Mesendoderm (in vitro differentiated cells): ENCODE data around the gene ARHGAP10.

Experiments
- DNase-seq: peaks from one replicate; pipeline ENCODE4 v3.0.0; 2013
- H2AK5ac ChIP-seq: 2 replicates; pipeline ENCODE4 v1.6.1; 2013; ENCODE audit warnings: low read length, inconsistent platforms
- H2BK120ac ChIP-seq: 2 replicates; pipeline ENCODE4 v1.6.1; 2013; ENCODE audit warnings: low read depth, mild to moderate bottlenecking, low read length, moderate library complexity, mixed read lengths
- H2BK15ac ChIP-seq: replicated peaks from 2 replicates; pipeline ENCODE4 v1.6.1; 2013; ENCODE audit warnings: low read depth, mild to moderate bottlenecking, moderate library complexity
- H2BK5ac ChIP-seq: 2 replicates; pipeline ENCODE4 v1.6.1; 2013; ENCODE audit warnings: low read length, inconsistent platforms
- H3K18ac ChIP-seq: 2 replicates; pipeline ENCODE4 v1.6.1; 2013; ENCODE audit warnings: mild to moderate bottlenecking, low read length, mixed read lengths
- H3K23ac ChIP-seq: one replicate; pipeline ENCODE4 v1.6.1; 2013; ENCODE audit warnings: low read length
- H3K27ac ChIP-seq: 2 replicates; pipeline ENCODE4 v1.5.1; 2013; ENCODE audit warnings: low read depth, mild to moderate bottlenecking, inconsistent platforms, low read length, moderate library complexity
- H3K27me3 ChIP-seq: 2 replicates; pipeline ENCODE4 v1.6.1; 2013; ENCODE audit warnings: low read length, control low read depth, mild to moderate bottlenecking, inconsistent platforms; ENCODE audit not compliant: insufficient read depth, poor library complexity
- H3K36me3 ChIP-seq: 2 replicates; pipeline ENCODE4 v1.6.1; 2013; ENCODE audit warnings: low read length, inconsistent platforms; ENCODE audit not compliant: control insufficient read depth, insufficient read depth
- H3K4ac ChIP-seq: one replicate; pipeline ENCODE4 v1.6.1; 2013; ENCODE audit warnings: low read depth, mild to moderate bottlenecking, low read length, moderate library complexity
- H3K4me1 ChIP-seq: 2 replicates; pipeline ENCODE4 v1.6.1; 2013; ENCODE audit warnings: low read depth, low read length, inconsistent platforms; ENCODE audit not compliant: control insufficient read depth
- H3K4me2 ChIP-seq: 2 replicates; pipeline ENCODE4 v1.6.1; 2013; ENCODE audit warnings: low read length
- H3K4me3 ChIP-seq: 2 replicates; pipeline ENCODE4 v1.5.1; 2013; ENCODE audit warnings: mild to moderate bottlenecking, low read length
- H3K56ac ChIP-seq: one replicate; pipeline ENCODE4 v1.6.1; 2013; ENCODE audit warnings: low read length
- H3K79me1 ChIP-seq: 2 replicates; pipeline ENCODE4 v1.6.1; 2013; ENCODE audit warnings: low read length, inconsistent platforms
- H3K79me2 ChIP-seq: 2 replicates; pipeline ENCODE4 v1.6.1; 2013; ENCODE audit warnings: mild to moderate bottlenecking, low read length; ENCODE audit not compliant: control insufficient read depth, insufficient read depth
- H3K9ac ChIP-seq: 2 replicates; pipeline ENCODE4 v1.6.1; 2013; ENCODE audit warnings: low read length, inconsistent platforms
- H4K5ac ChIP-seq: one replicate; pipeline ENCODE4 v1.6.1; 2013; ENCODE audit warnings: low read length
- H4K8ac ChIP-seq: one replicate; pipeline ENCODE4 v1.6.1; 2013; ENCODE audit warnings: low read depth, mild to moderate bottlenecking, control low read depth, low read length, moderate library complexity
- WGBS: extraction: QIAGEN DNeasy Blood & Tissue Kit; methylation state at CpG from one replicate; pipeline ENCODE4 v1.1.7; 2013; ENCODE audit warnings: low lambda C conversion rate, missing lambda C conversion rate; ENCODE audit not compliant: insufficient coverage; ENCODE audit errors: extremely low coverage; 5-methylcytosine and 5-hydroxymethylcytosine counted together

Gene ARHGAP10

GRCh38 chr4:148023512-148024181 lies 291.8 kb downstream of the ARHGAP10 start:
- Histone ChIP-seq H3K9ac (no peak overlapping the region), H3K4me1 (peaks cover 2% of the 10 kb centered on the region), H3K4ac (no peak overlapping the region), H3K79me2 (no peaks in the 10 kb centered on the region), H3K27me3 (no peaks in the 10 kb centered on the region), H4K8ac (no peak overlapping the region), H2BK5ac (no peak overlapping the region), H2AK5ac (no peak overlapping the region), H3K23ac (no peak overlapping the region), H4K5ac (no peak overlapping the region), H3K27ac (no peak overlapping the region), H3K79me1 (no peaks in the 10 kb centered on the region), H3K4me2 (no peak overlapping the region), H3K56ac (no peak overlapping the region), H2BK15ac (no peak overlapping the region), H3K36me3 (no peaks in the 10 kb centered on the region), H3K4me3 (no peak overlapping the region), H2BK120ac (no peak overlapping the region), H3K18ac (no peak overlapping the region)
- WGBS, result no CpG with 5 or more reads among the region's 9 CpGs
- DNase-seq, result no peak

- Histone ChIP-seq H3K4ac (no peak overlapping the region), H3K79me1 (no peaks in the 10 kb centered on the region), H2BK120ac (no peak overlapping the region), H3K9ac (no peak overlapping the region), H2BK15ac (no peak overlapping the region), H3K27me3 (no peaks in the 10 kb centered on the region), H3K18ac (no peak overlapping the region), H4K5ac (no peak overlapping the region), H3K27ac (no peak overlapping the region), H4K8ac (no peak overlapping the region), H3K23ac (no peak overlapping the region), H3K79me2 (no peaks in the 10 kb centered on the region), H3K56ac (no peak overlapping the region), H3K4me2 (no peak overlapping the region), H3K4me3 (no peak overlapping the region), H3K4me1 (peaks cover 2% of the 10 kb centered on the region), H3K36me3 (no peaks in the 10 kb centered on the region), H2BK5ac (no peak overlapping the region), H2AK5ac (no peak overlapping the region)
- DNase-seq, result peak; percentile 31
- WGBS, result no CpG with 5 or more reads among the region's 4 CpGs
These were observed 294.1 kb downstream of the ARHGAP10 start for GRCh38 chr4:148025981-148026380.

GRCh38 chr4:148027201-148027600 lies 295.3 kb downstream of the ARHGAP10 start:
- H3K27ac ChIP-seq, result no peak overlapping the region
- H4K5ac ChIP-seq, result no peak overlapping the region
- DNase-seq, result no peak
- no peak overlapping the region for H2BK15ac ChIP-seq
- H3K79me2 ChIP-seq, result no peaks in the 10 kb centered on the region
- H3K27me3 ChIP-seq, result no peaks in the 10 kb centered on the region
- H3K4me2 ChIP-seq, result no peak overlapping the region
- H3K9ac ChIP-seq, result no peak overlapping the region
- no peaks in the 10 kb centered on the region for H3K79me1 ChIP-seq
- no peak overlapping the region for H2BK5ac ChIP-seq
- peaks cover 2% of the 10 kb centered on the region for H3K4me1 ChIP-seq
- H3K56ac ChIP-seq, result peak overlapping the region; percentile 12
- H4K8ac ChIP-seq, result no peak overlapping the region
- no CpG with 5 or more reads among the region's 7 CpGs for WGBS
- no peak overlapping the region for H3K18ac ChIP-seq
- no peak overlapping the region for H2AK5ac ChIP-seq
- H3K4me3 ChIP-seq, result no peak overlapping the region
- H3K23ac ChIP-seq, result no peak overlapping the region
- H3K4ac ChIP-seq, result no peak overlapping the region
- no peaks in the 10 kb centered on the region for H3K36me3 ChIP-seq
- H2BK120ac ChIP-seq, result no peak overlapping the region

- no peak overlapping the region for H3K18ac ChIP-seq
- no peaks in the 10 kb centered on the region for H3K36me3 ChIP-seq
- H2BK120ac ChIP-seq, result no peak overlapping the region
- H4K5ac ChIP-seq, result no peak overlapping the region
- H3K56ac ChIP-seq, result no peak overlapping the region
- no peaks in the 10 kb centered on the region for H3K79me1 ChIP-seq
- H4K8ac ChIP-seq, result no peak overlapping the region
- H2BK5ac ChIP-seq, result no peak overlapping the region
- no peak overlapping the region for H2AK5ac ChIP-seq
- H3K4me2 ChIP-seq, result no peak overlapping the region
- H3K23ac ChIP-seq, result no peak overlapping the region
- peaks cover 2% of the 10 kb centered on the region for H3K4me1 ChIP-seq
- no peak for DNase-seq
- no peaks in the 10 kb centered on the region for H3K79me2 ChIP-seq
- H3K4ac ChIP-seq, result no peak overlapping the region
- H2BK15ac ChIP-seq, result no peak overlapping the region
- H3K27me3 ChIP-seq, result no peaks in the 10 kb centered on the region
- no peak overlapping the region for H3K9ac ChIP-seq
- WGBS, result no CpG with 5 or more reads among the region's 3 CpGs
- no peak overlapping the region for H3K27ac ChIP-seq
- no peak overlapping the region for H3K4me3 ChIP-seq
These were observed 297.9 kb downstream of the ARHGAP10 start for GRCh38 chr4:148029781-148030180.

GRCh38 chr4:148030193-148030873 lies 298.4 kb downstream of the ARHGAP10 start:
- no CpG with 5 or more reads among the region's 2 CpGs for WGBS
- no peak overlapping the region for H2BK5ac ChIP-seq
- no peak overlapping the region for H3K4ac ChIP-seq
- H2AK5ac ChIP-seq, result no peak overlapping the region
- H3K27me3 ChIP-seq, result no peaks in the 10 kb centered on the region
- no peaks in the 10 kb centered on the region for H3K79me1 ChIP-seq
- H3K27ac ChIP-seq, result no peak overlapping the region
- H3K4me2 ChIP-seq, result no peak overlapping the region
- H3K18ac ChIP-seq, result peak overlapping the region; percentile 18
- H3K4me3 ChIP-seq, result no peak overlapping the region
- H3K79me2 ChIP-seq, result no peaks in the 10 kb centered on the region
- H3K4me1 ChIP-seq, result peaks cover 2% of the 10 kb centered on the region
- no peak overlapping the region for H4K5ac ChIP-seq
- no peak overlapping the region for H3K56ac ChIP-seq
- no peak overlapping the region for H3K23ac ChIP-seq
- H2BK120ac ChIP-seq, result no peak overlapping the region
- no peak overlapping the region for H3K9ac ChIP-seq
- H4K8ac ChIP-seq, result no peak overlapping the region
- no peak for DNase-seq
- H3K36me3 ChIP-seq, result no peaks in the 10 kb centered on the region
- H2BK15ac ChIP-seq, result no peak overlapping the region
